DND-41 (cell line): ENCODE results near the gene WRAP73.

Source experiments
- ATAC-seq: fragments of 200-7000 bp; cut with Tn5 transposase; 3 replicates; pipeline ENCODE4 v1.9.1; 2021; ENCODE audit warnings: low read depth; ENCODE audit not compliant: insufficient read depth
- DNase-seq: peaks from one replicate; pipeline ENCODE4 v3.0.0-alpha.2; 2020
- H2AFZ ChIP-seq: 2 replicates; pipeline ENCODE4 v1.6.0; 2012; ENCODE audit warnings: low read depth, low read length
- H3K27ac ChIP-seq: 2 replicates; pipeline ENCODE4 v1.5.1; 2012; ENCODE audit warnings: low read length, inconsistent platforms
- H3K27me3 ChIP-seq: fragments of 200-600 bp; sonication (generic); 2 replicates; pipeline ENCODE4 v1.6.0; 2012; ENCODE audit warnings: low read length, mild to moderate bottlenecking, inconsistent platforms; ENCODE audit not compliant: insufficient read depth, poor library complexity
- H3K36me3 ChIP-seq: 2 replicates; pipeline ENCODE4 v1.5.1; 2012; ENCODE audit warnings: low read length, inconsistent platforms; ENCODE audit not compliant: insufficient read depth
- H3K4me1 ChIP-seq: 2 replicates; pipeline ENCODE4 v1.5.1; 2012; ENCODE audit warnings: mild to moderate bottlenecking, low read length; ENCODE audit not compliant: insufficient read depth
- H3K4me2 ChIP-seq: 2 replicates; pipeline ENCODE4 v1.6.0; 2012; ENCODE audit warnings: mild to moderate bottlenecking, moderate library complexity, low read length, inconsistent platforms; ENCODE audit not compliant: insufficient read depth
- H3K4me3 ChIP-seq, 2 experiments: fragments of 200-600 bp in 1 of 2; shearing (Covaris generic) in 1 of 2; 2 replicates each; pipeline ENCODE4 v1.5.1; 2012 to 2016; ENCODE audit warnings: inconsistent platforms in 2 of 2, low read length in 2 of 2, mild to moderate bottlenecking in 2 of 2, low read depth in 1 of 2, moderate library complexity in 1 of 2
- H3K79me2 ChIP-seq: 2 replicates; pipeline ENCODE4 v1.6.0; 2012; ENCODE audit warnings: low read length, inconsistent platforms; ENCODE audit not compliant: insufficient read depth
- H3K9ac ChIP-seq: 2 replicates; pipeline ENCODE4 v1.6.0; 2012; ENCODE audit warnings: low read depth, mild to moderate bottlenecking, inconsistent platforms, low read length, moderate library complexity
- H3K9me3 ChIP-seq: 2 replicates; pipeline ENCODE4 v1.5.1; 2012; ENCODE audit warnings: low read length, moderate library complexity, mild to moderate bottlenecking, inconsistent platforms; ENCODE audit not compliant: insufficient read depth, severe bottlenecking
- H4K20me1 ChIP-seq: 2 replicates; pipeline ENCODE4 v1.6.0; 2012; ENCODE audit warnings: low read length; ENCODE audit not compliant: insufficient read depth
- CTCF ChIP-seq: IDR thresholded peaks from 2 replicates; pipeline ENCODE4 v1.5.1; 2012; ENCODE audit warnings: borderline replicate concordance, low read length, moderate library complexity, mild to moderate bottlenecking; ENCODE audit not compliant: poor library complexity, severe bottlenecking; ENCODE audit errors: extremely low read depth
- EZH2 ChIP-seq: IDR thresholded peaks from 3 replicates; pipeline ENCODE4 v1.6.1; 2012; ENCODE audit warnings: borderline replicate concordance, low read depth, mild to moderate bottlenecking, moderate library complexity, low read length, inconsistent platforms; ENCODE audit not compliant: severe bottlenecking

The WRAP73 gene

GRCh38 chr1:3668585-3669300 lies 18.8 kb upstream of the WRAP73 start:
- Histone ChIP-seq H2AFZ (no peak overlapping the region), H3K4me2 (no peak overlapping the region), H3K4me1 (no peaks in the 10 kb centered on the region), H3K27me3 (no peaks in the 10 kb centered on the region), H3K36me3 (no peaks in the 10 kb centered on the region), H3K27ac (no peak overlapping the region), H3K9ac (no peak overlapping the region), H3K4me3 (no peak overlapping the region), H3K79me2 (peaks cover 75% of the 10 kb centered on the region), H4K20me1 (peaks cover 82% of the 10 kb centered on the region), H3K9me3 (no peaks in the 10 kb centered on the region)
- ATAC-seq, result no peak
- TF ChIP-seq EZH2 (no peak), CTCF (no peak)
- DNase-seq, result no peak

GRCh38 chr1:3668148-3668547 lies 18.2 kb upstream of the WRAP73 start:
- DNase-seq, result no peak

GRCh38 chr1:3664700-3665375 lies 14.9 kb upstream of the WRAP73 start:
- no peak for DNase-seq
- no peaks in the 10 kb centered on the region for H3K27me3 ChIP-seq
- H3K9ac ChIP-seq, result no peak overlapping the region
- H3K4me3 ChIP-seq, result no peak overlapping the region
- H3K4me2 ChIP-seq, result no peak overlapping the region
- H3K27ac ChIP-seq, result no peak overlapping the region
- H3K36me3 ChIP-seq, result no peaks in the 10 kb centered on the region
- H3K4me1 ChIP-seq, result no peaks in the 10 kb centered on the region
- H3K9me3 ChIP-seq, result no peaks in the 10 kb centered on the region
- TF ChIP-seq EZH2 (no peak), CTCF (no peak)
- no peak for ATAC-seq
- peaks cover 80% of the 10 kb centered on the region for H3K79me2 ChIP-seq
- H4K20me1 ChIP-seq, result peaks cover 71% of the 10 kb centered on the region
- H2AFZ ChIP-seq, result no peak overlapping the region

More at GRCh38 chr1:3668148-3668547, 18.2 kb upstream of the WRAP73 start:
- no peaks in the 10 kb centered on the region for H3K9me3 ChIP-seq
- peaks cover 79% of the 10 kb centered on the region for H4K20me1 ChIP-seq
- no peak for TF ChIP-seq EZH2
- no peak for TF ChIP-seq CTCF
- H3K36me3 ChIP-seq, result no peaks in the 10 kb centered on the region
- H3K27ac ChIP-seq, result no peak overlapping the region
- no peak overlapping the region for H3K4me3 ChIP-seq
- peaks cover 74% of the 10 kb centered on the region for H3K79me2 ChIP-seq
- ATAC-seq, result no peak
- no peaks in the 10 kb centered on the region for H3K27me3 ChIP-seq
- no peak overlapping the region for H3K9ac ChIP-seq
- no peak overlapping the region for H3K4me2 ChIP-seq
- H3K4me1 ChIP-seq, result no peaks in the 10 kb centered on the region
- no peak overlapping the region for H2AFZ ChIP-seq
